Measurements from ENCODE around the gene PPP1R9B. TPM values are rescaled to one million over a fixed set of nuclear protein-coding genes. Genes with fewer than 3 reads are reported as not detected.

Gene PPP1R9B, protein sequence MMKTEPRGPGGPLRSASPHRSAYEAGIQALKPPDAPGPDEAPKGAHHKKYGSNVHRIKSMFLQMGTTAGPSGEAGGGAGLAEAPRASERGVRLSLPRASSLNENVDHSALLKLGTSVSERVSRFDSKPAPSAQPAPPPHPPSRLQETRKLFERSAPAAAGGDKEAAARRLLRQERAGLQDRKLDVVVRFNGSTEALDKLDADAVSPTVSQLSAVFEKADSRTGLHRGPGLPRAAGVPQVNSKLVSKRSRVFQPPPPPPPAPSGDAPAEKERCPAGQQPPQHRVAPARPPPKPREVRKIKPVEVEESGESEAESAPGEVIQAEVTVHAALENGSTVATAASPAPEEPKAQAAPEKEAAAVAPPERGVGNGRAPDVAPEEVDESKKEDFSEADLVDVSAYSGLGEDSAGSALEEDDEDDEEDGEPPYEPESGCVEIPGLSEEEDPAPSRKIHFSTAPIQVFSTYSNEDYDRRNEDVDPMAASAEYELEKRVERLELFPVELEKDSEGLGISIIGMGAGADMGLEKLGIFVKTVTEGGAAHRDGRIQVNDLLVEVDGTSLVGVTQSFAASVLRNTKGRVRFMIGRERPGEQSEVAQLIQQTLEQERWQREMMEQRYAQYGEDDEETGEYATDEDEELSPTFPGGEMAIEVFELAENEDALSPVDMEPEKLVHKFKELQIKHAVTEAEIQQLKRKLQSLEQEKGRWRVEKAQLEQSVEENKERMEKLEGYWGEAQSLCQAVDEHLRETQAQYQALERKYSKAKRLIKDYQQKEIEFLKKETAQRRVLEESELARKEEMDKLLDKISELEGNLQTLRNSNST
- total RNA-seq = 26.5 and 33.7 TPM in 2 replicates

DNA sequence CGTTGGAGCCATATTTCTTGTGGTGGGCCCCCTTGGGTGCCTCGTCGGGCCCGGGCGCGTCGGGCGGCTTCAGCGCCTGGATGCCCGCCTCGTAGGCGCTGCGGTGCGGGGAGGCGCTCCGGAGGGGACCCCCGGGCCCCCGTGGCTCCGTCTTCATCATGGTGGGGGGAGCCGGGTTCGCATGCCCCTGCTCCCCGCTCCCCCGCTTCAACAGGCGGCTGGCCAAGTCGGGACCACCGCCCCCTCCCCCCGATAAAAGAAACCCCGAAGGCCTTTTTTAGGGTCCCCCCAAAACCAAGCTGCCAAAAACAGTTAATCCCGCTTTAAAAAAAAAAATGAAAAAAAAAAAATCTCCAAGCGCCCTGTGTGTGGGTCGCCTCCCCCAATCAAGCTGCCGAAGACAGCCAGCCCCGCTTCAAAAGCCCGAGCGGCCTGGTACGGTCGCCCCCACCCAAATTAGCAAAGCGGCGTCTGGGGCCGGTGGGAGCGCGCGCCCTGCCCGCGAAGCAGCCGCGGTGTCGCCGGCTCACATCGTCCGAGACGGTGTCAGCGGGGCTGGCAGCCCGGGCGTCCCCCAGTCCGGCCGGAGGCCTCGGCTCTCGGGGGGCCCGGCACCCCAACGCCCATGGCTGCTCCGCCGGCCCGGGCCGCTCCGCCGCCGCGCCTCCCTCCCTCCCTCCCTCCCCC is at the start of gene PPP1R9B:
PPP1R9B (minus strand) TSS at position 324 of the 687 bp plus-strand sequence; CDS start at position 160, 164 bp downstream.

DNA sequence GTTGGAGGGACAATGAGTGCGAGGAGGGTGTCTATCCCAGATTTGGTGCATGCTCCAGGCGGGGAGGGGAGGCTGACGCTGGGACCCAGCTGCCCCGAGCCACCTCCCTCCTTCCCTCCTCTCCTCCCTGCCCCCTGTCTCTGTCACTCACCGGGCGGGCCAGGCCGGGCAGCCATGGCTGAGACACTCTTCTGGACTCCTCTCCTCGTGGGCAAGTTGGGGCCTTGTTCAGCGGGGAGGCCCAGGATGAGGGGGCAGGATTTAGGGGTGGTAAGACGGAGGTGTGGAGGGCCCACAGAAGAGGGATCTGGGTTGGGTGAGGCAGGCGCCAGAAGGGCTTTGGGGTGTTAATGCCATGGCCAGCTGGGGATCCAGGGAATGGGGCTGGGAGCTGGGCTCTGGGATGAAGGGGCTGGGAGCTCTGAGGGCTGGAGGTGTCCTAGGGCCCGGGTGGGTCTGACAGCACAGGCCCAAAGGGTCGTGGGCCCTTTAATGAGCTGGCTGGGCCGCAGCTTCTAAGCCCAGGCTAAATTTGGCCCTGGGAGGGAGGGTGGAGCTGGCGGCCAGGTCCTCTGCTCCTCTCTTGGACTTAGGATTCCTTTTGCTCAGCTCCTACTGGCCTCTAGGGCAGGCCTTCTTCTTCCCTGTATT is 15.5 kb upstream of the PPP1R9B start, which contains the start of gene SGCA:
SGCA (plus strand) TSS at position 139 of the 651 bp plus-strand sequence; CDS start at position 175, 36 bp downstream.

DNA sequence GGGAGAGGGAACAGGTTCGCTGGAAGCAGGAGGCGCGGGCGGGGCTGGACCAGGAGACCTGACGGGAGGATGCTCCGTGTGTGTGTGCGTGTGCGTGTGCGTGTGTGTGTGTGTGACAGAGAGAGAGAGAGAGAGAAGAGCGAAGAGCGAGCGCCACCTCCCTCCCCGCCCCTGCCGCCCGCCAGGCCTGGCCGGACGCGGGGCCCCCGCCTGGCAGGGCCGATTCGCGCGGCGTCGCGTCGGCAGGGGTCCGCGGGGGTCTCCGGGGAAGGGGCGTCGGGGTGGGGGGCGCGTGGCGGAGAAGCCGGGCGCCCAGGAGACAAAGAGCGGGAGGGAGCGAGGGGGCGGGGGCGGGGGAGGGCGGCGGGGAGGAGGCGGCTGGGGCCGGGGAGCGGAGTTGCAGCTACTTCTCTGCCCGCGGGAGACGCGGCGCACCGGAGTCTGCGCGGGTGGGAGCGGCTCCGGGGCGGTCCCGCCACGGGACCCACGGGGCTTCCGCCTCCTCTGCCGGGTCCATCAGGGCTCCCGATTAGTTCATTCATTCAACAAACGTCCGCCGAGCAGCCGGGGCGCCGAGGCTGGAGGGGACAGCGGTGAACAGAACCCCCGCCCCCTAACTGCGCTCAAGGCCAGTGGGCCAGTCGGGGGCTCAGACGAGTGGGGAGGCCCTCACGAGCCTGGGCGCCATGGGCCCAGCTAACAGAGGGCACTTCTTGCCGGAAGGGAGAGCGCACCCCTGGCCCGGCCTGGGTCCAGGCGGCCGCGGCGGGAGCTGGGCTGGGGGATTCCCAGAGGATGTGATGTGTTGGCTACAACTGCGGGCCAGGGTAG is 20.5 kb downstream of the PPP1R9B start, which contains the start of gene SAMD14:
SAMD14 (minus strand) TSS at position 433 of the 831 bp plus-strand sequence. CDS start 5,201 bp downstream, outside the sequence.

DNA sequence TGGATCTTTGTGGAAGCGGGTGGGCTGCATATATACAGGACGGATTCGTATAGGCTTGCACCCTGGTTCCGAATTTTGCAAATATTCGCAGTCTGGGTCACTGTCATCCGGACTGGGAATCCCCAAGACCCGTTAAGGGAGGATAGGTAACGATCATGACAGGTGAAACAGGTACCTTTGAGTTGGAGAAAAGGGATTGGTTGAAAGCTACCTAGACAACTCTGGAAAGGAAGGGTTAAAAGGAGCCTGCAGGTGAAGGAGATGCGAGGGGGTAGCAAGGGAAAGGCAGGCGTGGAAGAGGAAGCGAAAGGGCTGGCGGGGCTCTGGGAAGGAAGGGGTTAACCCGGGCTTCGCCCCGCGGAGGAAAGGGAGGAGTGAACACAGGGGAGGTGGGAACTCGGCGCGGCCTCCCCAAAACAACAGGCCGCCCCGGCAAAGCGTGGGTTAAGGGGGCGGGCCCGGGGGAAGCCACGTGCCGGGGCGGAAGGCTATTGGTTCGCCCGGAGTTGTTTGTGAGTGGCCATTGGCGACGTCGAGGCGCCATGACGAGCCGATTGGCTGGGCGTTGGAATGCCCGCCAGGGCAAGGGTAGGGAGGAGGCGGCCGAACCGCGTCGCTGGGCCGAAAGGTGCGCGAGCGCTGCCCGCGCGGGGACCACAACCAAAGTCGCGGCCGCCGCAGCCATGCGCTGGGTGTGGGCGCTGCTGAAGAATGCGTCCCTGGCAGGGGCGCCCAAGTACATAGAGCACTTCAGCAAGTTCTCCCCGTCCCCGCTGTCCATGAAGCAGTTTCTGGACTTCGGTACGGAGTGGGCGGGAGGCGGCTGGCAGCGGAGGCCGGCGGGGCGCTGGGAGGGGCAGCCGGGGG is 55.5 kb downstream of the PPP1R9B start, which contains the start of gene PDK2:
PDK2 (plus strand) TSS at position 599 of the 867 bp plus-strand sequence; CDS start at position 684, 85 bp downstream.

Other genes starting within 250 kb of the PPP1R9B start
- not detected in 2 replicates for gene DLX4, start 181.5 kb downstream of the PPP1R9B start, total RNA-seq
- not detected in 2 replicates for gene DLX3, start 155.5 kb downstream of the PPP1R9B start, total RNA-seq
- gene ITGA3, start 94.6 kb downstream of the PPP1R9B start, total RNA-seq = 236 and 336 TPM in 2 replicates
- 7.1 and 13.0 TPM in 2 replicates for gene PDK2, start 55.3 kb downstream of the PPP1R9B start, total RNA-seq
- gene SAMD14, start 20.5 kb downstream of the PPP1R9B start, total RNA-seq = 1.2 and 1.4 TPM in 2 replicates
- under 0.01 TPM in 1 of 2 replicates, not detected in the other for gene SGCA, start 15.3 kb upstream of the PPP1R9B start, total RNA-seq
- 2,214 and 2,222 TPM in 2 replicates for gene COL1A1, start 51.0 kb upstream of the PPP1R9B start, total RNA-seq
- gene TMEM92, start 123.8 kb upstream of the PPP1R9B start, total RNA-seq = 0.29 and 0.89 TPM in 2 replicates
- gene XYLT2, start 195.4 kb upstream of the PPP1R9B start, total RNA-seq = 70.2 and 72.1 TPM in 2 replicates
- 109 and 135 TPM in 2 replicates for gene MRPL27, start 222.5 kb upstream of the PPP1R9B start, total RNA-seq
- 5.0 and 17.6 TPM in 2 replicates for gene EME1, start 222.6 kb upstream of the PPP1R9B start, total RNA-seq
- gene LRRC59, start 246.8 kb upstream of the PPP1R9B start, total RNA-seq = 265 and 282 TPM in 2 replicates